Hair follicle dermal papilla cell (primary cell): Measurements from ENCODE around the gene GOLT1A. TPM values are rescaled to one million over a fixed set of nuclear protein-coding genes. Genes with fewer than 3 reads are reported as not detected.

Source experiments
- total RNA-seq: library from RNA; depleted of rRNA; stranded (reverse); fragments of >200 nt; gene quantifications from 2 replicates; pipeline ENCODE4 v1.2.3, GENCODE V29; 2012

GOLT1A gene
- total RNA-seq = not detected in 2 replicates

GRCh38 chr1:204213668-204214662, at the start of gene GOLT1A:
TSS of gene GOLT1A (minus strand) at chr1:204213988. CDS start at chr1:204213906, 82 bp downstream.

GRCh38 chr1:204196068-204196795, 17.6 kb downstream of the GOLT1A start, which contains the start of gene KISS1:
TSS of gene KISS1 (minus strand) at chr1:204196491. CDS start at chr1:204192876, 3,615 bp downstream.

GRCh38 chr1:204166219-204166618, 47.6 kb downstream of the GOLT1A start, which contains the start of gene REN:
TSS of gene REN (minus strand) at chr1:204166337. CDS start at chr1:204166293, 44 bp downstream.

GRCh38 chr1:204151552-204152309, 62.1 kb downstream of the GOLT1A start, which contains the start of gene ETNK2:
TSS of gene ETNK2 (minus strand) at chr1:204152044. CDS start at chr1:204151852, 192 bp downstream.

Other genes starting within 250 kb of the GOLT1A start
- gene SOX13, start 140.9 kb downstream of the GOLT1A start, total RNA-seq = 7.0 and 8.3 TPM in 2 replicates
- gene ETNK2, start 61.9 kb downstream of the GOLT1A start, total RNA-seq = 16.8 and 17.5 TPM in 2 replicates
- gene REN, start 47.7 kb downstream of the GOLT1A start, total RNA-seq = not detected in 2 replicates
- gene KISS1, start 17.5 kb downstream of the GOLT1A start, total RNA-seq = 1.1 TPM in 1 of 2 replicates, not detected in the other
- 0.12 and 0.32 TPM in 2 replicates for gene PLEKHA6, start 145.9 kb upstream of the GOLT1A start, total RNA-seq
- gene PPP1R15B, start 197.8 kb upstream of the GOLT1A start, total RNA-seq = 27.2 and 33.8 TPM in 2 replicates